WTC11 (cell line): ENCODE measurements around the gene RBM19. TPM values are rescaled to one million over a fixed set of nuclear protein-coding genes. Genes with fewer than 3 reads are reported as not detected.

Experiments
- ATAC-seq: fragments of 200-7000 bp; cut with Tn5 transposase; 2 replicates; pipeline ENCODE4 v1.10.0; 2021; ENCODE audit warnings: mild to moderate bottlenecking, moderate library complexity
- CTCF ChIA-PET: fragments of 300-600 bp; sonication (Branson Sonifier 250); formaldehyde crosslinking; loops from one replicate; lab custom pipeline; 2021; ENCODE audit warnings: antibody characterized with exemption; lab: Charles Lee
- POLR2A ChIA-PET: fragments of 350-600 bp; sonication (Branson Sonifier 250); formaldehyde crosslinking; loops from one replicate; lab custom pipeline; 2021; ENCODE audit warnings: antibody characterized with exemption; lab: Charles Lee
- DNase-seq: peaks from one replicate; pipeline ENCODE4 v3.0.0; 2021; ENCODE audit warnings: low spot score
- H3K27ac Mint-ChIP-seq: 2 replicates; pipeline ENCODE4 v1.8.0; 2021; ENCODE audit warnings: mixed read lengths
- H3K27me3 Mint-ChIP-seq: 2 replicates; pipeline ENCODE4 v1.8.0; 2021; ENCODE audit warnings: low read depth, mild to moderate bottlenecking, moderate library complexity, mixed read lengths
- H3K36me3 Mint-ChIP-seq: 2 replicates; pipeline ENCODE4 v1.8.0; 2021; ENCODE audit warnings: mixed read lengths
- H3K4me1 Mint-ChIP-seq: 2 replicates; pipeline ENCODE4 v1.8.0; 2022; ENCODE audit warnings: mixed read lengths
- H3K4me3 Mint-ChIP-seq: 2 replicates; pipeline ENCODE4 v1.8.0; 2021; ENCODE audit warnings: mild to moderate bottlenecking, moderate library complexity, mixed read lengths
- H3K9me3 Mint-ChIP-seq: 2 replicates; pipeline ENCODE4 v1.8.0; 2021; ENCODE audit warnings: mixed read lengths
- AR ChIP-seq: fragments of 250-450 bp; sonication (Bioruptor Pico); IDR thresholded peaks from 2 replicates; pipeline ENCODE4 v1.9.0; 2021; ENCODE audit warnings: mild to moderate bottlenecking
- CREB1 ChIP-seq: sonication (generic); formaldehyde crosslinking; IDR thresholded peaks from 2 replicates; pipeline ENCODE4 v1.8.0; 2023; ENCODE audit warnings: mild to moderate bottlenecking, missing genetic modification reagents
- E2F1 ChIP-seq: sonication (generic); formaldehyde crosslinking; IDR thresholded peaks from 2 replicates; pipeline ENCODE4 v1.8.0; 2022; ENCODE audit warnings: mild to moderate bottlenecking, missing genetic modification reagents
- ESRRA ChIP-seq: sonication (generic); formaldehyde crosslinking; IDR thresholded peaks from 2 replicates; pipeline ENCODE4 v1.8.1; 2022; ENCODE audit warnings: mild to moderate bottlenecking, missing genetic modification reagents, borderline replicate concordance
- ETV6 ChIP-seq: sonication (generic); formaldehyde crosslinking; IDR thresholded peaks from 2 replicates; pipeline ENCODE4 v1.8.1; 2022; ENCODE audit warnings: mild to moderate bottlenecking, missing genetic modification reagents
- FOXP1 ChIP-seq: sonication (generic); formaldehyde crosslinking; IDR thresholded peaks from 2 replicates; pipeline ENCODE4 v1.8.0; 2022; ENCODE audit warnings: missing genetic modification reagents, mild to moderate bottlenecking, moderate library complexity, borderline replicate concordance
- GRHL2 ChIP-seq: fragments of 250-450 bp; sonication (Bioruptor Pico); IDR thresholded peaks from 2 replicates; pipeline ENCODE4 v1.8.0; 2022; ENCODE audit warnings: mild to moderate bottlenecking, moderate library complexity; ENCODE audit not compliant: insufficient replicate concordance, severe bottlenecking
- HMGXB4 ChIP-seq: sonication (generic); formaldehyde crosslinking; IDR thresholded peaks from 2 replicates; pipeline ENCODE4 v1.8.1; 2023; ENCODE audit warnings: mild to moderate bottlenecking, moderate library complexity, missing genetic modification reagents
- IRF2 ChIP-seq: sonication (generic); formaldehyde crosslinking; IDR thresholded peaks from 2 replicates; pipeline ENCODE4 v1.8.0; 2022; ENCODE audit warnings: low read depth, missing genetic modification reagents, borderline replicate concordance
- MLX ChIP-seq: sonication (generic); formaldehyde crosslinking; IDR thresholded peaks from 2 replicates; pipeline ENCODE4 v1.8.1; 2023; ENCODE audit warnings: mild to moderate bottlenecking, missing genetic modification reagents, moderate library complexity
- ZNF138 ChIP-seq: sonication (generic); formaldehyde crosslinking; conservative IDR thresholded peaks from 2 replicates; pipeline ENCODE4 v1.8.1; 2022; ENCODE audit warnings: mild to moderate bottlenecking, moderate library complexity, missing genetic modification reagents
- ZNF317 ChIP-seq: sonication (generic); formaldehyde crosslinking; IDR thresholded peaks from 2 replicates; pipeline ENCODE4 v1.8.1; 2023; ENCODE audit warnings: low read depth, mild to moderate bottlenecking, moderate library complexity, missing genetic modification reagents, borderline replicate concordance
- ZNF532 ChIP-seq: fragments of 250-450 bp; sonication (Bioruptor Pico); IDR thresholded peaks from 2 replicates; pipeline ENCODE4 v1.9.0; 2021; ENCODE audit warnings: mild to moderate bottlenecking, borderline replicate concordance
- total RNA-seq: library from RNA; stranded (reverse); gene quantifications from 3 replicates; pipeline ENCODE4 v1.2.3, GENCODE V29; 2021

The RBM19 gene
- total RNA-seq, 1 experiment from 2014 or later: 60.1 TPM

- TF ChIP-seq MLX (no peak), ZNF138 (CRISPR knock-in tag) (no peak)
Measured at GRCh38 chr12:113820842-113821241, 145.3 kb downstream of the RBM19 start (continued).

- no peaks in the 10 kb centered on the region; the same call in 1 of the 2 replicates for H3K36me3 Mint-ChIP-seq
- POLR2A ChIA-PET: interaction anchor here (0.7 to 1.3 kb wide), 2 partner anchors 27 to 41 kb away, joined by 3 to 5 read pairs; no protein-coding TSS in a partner anchor
- no peaks in the 10 kb centered on the region for H3K27me3 Mint-ChIP-seq
- H3K9me3 Mint-ChIP-seq: no peaks in the 10 kb centered on the region
- no peak overlapping the region for H3K27ac Mint-ChIP-seq
- no peak for ATAC-seq
- H3K4me3 Mint-ChIP-seq: no peak overlapping the region
- CTCF ChIA-PET: interaction anchor here (0.7 to 3.9 kb wide), 5 partner anchors 54 to 395 kb away, joined by 3 to 19 read pairs (median 10); no protein-coding TSS in a partner anchor
- H3K4me1 Mint-ChIP-seq: peaks cover 12% of the 10 kb centered on the region
- DNase-seq: no peak
- TF ChIP-seq ZNF317 (no peak), E2F1 (no peak), IRF2 (CRISPR knock-in tag) (no peak), CREB1 (CRISPR knock-in tag) (no peak), ETV6 (no peak), ZNF532 (CRISPR knock-in tag) (no peak), GRHL2 (CRISPR knock-in tag) (no peak), AR (CRISPR knock-in tag) (no peak), FOXP1 (CRISPR knock-in tag) (no peak), ESRRA (CRISPR knock-in tag) (no peak)
- TF ChIP-seq, all 79 proteins: peak for 0
Measured at GRCh38 chr12:113820309-113820708, 145.8 kb downstream of the RBM19 start.

GRCh38 chr12:113819495-113819894, 146.6 kb downstream of the RBM19 start:
- Mint-ChIP-seq H3K9me3 (no peaks in the 10 kb centered on the region), H3K27me3 (no peaks in the 10 kb centered on the region), H3K36me3 (no peaks in the 10 kb centered on the region; the same call in 1 of the 2 replicates), H3K4me3 (no peak overlapping the region), H3K4me1 (peaks cover 12% of the 10 kb centered on the region), H3K27ac (no peak overlapping the region)
- no peak for DNase-seq
- ATAC-seq: no peak
- ChIA-PET POLR2A (interaction anchor here (1.3 kb wide), 1 partner anchor 42 kb away, joined by 5 read pairs; no protein-coding TSS in a partner anchor), CTCF (interaction anchor here (0.6 to 3.9 kb wide), 39 partner anchors 9 to 427 kb away, joined by 3 to 19 read pairs (median 4); partner anchors contain the start of gene RBM19)
- no peak for TF ChIP-seq HMGXB4
